PFSK-1 (cell line): ENCODE data around the gene CEP78.

Experiments used
- POLR2AphosphoS5 ChIP-seq: IDR thresholded peaks from 2 replicates; pipeline ENCODE4 v1.6.1; 2012; ENCODE audit warnings: low read depth, mild to moderate bottlenecking, control low read depth, low read length, moderate library complexity
- REST ChIP-seq, 2 experiments: IDR thresholded peaks; 2 replicates each; pipeline versions ENCODE4 v1.6.1 to v1.8.0; 2011 to 2012; ENCODE audit warnings: low read depth in 2 of 2, low read length in 2 of 2, control low read depth in 1 of 2, inconsistent platforms in 1 of 2, mild to moderate bottlenecking in 1 of 2, moderate library complexity in 1 of 2; ENCODE audit not compliant: insufficient read depth in 1 of 2
- SIN3A ChIP-seq: IDR thresholded peaks from 2 replicates; pipeline ENCODE4 v1.6.1; 2012; ENCODE audit warnings: mild to moderate bottlenecking, low read length, moderate library complexity, borderline replicate concordance; ENCODE audit not compliant: insufficient read depth
- TAF1 ChIP-seq: IDR thresholded peaks from 2 replicates; pipeline ENCODE4 v1.6.1; 2012; ENCODE audit warnings: low read length, control low read depth, borderline replicate concordance; ENCODE audit not compliant: insufficient read depth

- TF ChIP-seq POLR2AphosphoS5 = no peak
- no peak for TF ChIP-seq REST (IDR thresholded peaks at IDR 0.05; ENCODE audit: insufficient read depth in 1 of 2, low read depth in 2 of 2, low read length in 2 of 2)
- TF ChIP-seq TAF1 = no peak
- no peak for TF ChIP-seq SIN3A
Measured at GRCh38 chr9:78253285-78253684, 17.4 kb downstream of the CEP78 start.
